Activated CD8-positive, alpha-beta memory T cell treated with anti-CD3 and anti-CD28 coated beads, Interleukin-2, amount 10 ng/mL, durations not matched to agents 7 days and 5 days (primary cell): ENCODE results near the gene LRP1B. TPM values are rescaled to one million over a fixed set of nuclear protein-coding genes. Genes with fewer than 3 reads are reported as not detected.
A peak's percentile ranks its signal among the peaks of the same experiment; 100 is the strongest.

Experiments used
- ATAC-seq: fragments of 150-1000 bp; cut with Tn5 transposase; one replicate; pipeline ENCODE4 v1.10.0; 2021; ENCODE audit warnings: moderate library complexity
- CTCF ChIA-PET: fragments of 350-600 bp; sonication (Branson Sonifier 250); formaldehyde crosslinking; loops from one replicate; lab custom pipeline; 2021; ENCODE audit warnings: antibody characterized with exemption; lab: Charles Lee
- DNase-seq: peaks from one replicate; pipeline ENCODE4 v3.0.0-alpha.2; 2020
- H3K27ac Mint-ChIP-seq: one replicate; pipeline ENCODE4 v1.8.0; 2021; ENCODE audit warnings: mild to moderate bottlenecking, mixed read lengths
- H3K27me3 Mint-ChIP-seq: one replicate; pipeline ENCODE4 v1.8.0; 2021; ENCODE audit warnings: mixed read lengths
- H3K36me3 Mint-ChIP-seq: one replicate; pipeline ENCODE4 v1.8.0; 2021; ENCODE audit warnings: mild to moderate bottlenecking, mixed read lengths
- H3K4me1 Mint-ChIP-seq: one replicate; pipeline ENCODE4 v1.8.0; 2021; ENCODE audit warnings: mixed read lengths
- H3K4me3 Mint-ChIP-seq: one replicate; pipeline ENCODE4 v1.8.0; 2021; ENCODE audit warnings: mild to moderate bottlenecking, moderate library complexity, mixed read lengths
- H3K9me3 Mint-ChIP-seq: one replicate; pipeline ENCODE4 v1.8.0; 2022; ENCODE audit warnings: low read depth, mixed read lengths
- total RNA-seq, 2 experiments: library from RNA; stranded (reverse); gene quantifications; one replicate each; pipeline ENCODE4 v1.2.3, GENCODE V29; 2021

Gene LRP1B
- total RNA-seq = not detected

DNA sequence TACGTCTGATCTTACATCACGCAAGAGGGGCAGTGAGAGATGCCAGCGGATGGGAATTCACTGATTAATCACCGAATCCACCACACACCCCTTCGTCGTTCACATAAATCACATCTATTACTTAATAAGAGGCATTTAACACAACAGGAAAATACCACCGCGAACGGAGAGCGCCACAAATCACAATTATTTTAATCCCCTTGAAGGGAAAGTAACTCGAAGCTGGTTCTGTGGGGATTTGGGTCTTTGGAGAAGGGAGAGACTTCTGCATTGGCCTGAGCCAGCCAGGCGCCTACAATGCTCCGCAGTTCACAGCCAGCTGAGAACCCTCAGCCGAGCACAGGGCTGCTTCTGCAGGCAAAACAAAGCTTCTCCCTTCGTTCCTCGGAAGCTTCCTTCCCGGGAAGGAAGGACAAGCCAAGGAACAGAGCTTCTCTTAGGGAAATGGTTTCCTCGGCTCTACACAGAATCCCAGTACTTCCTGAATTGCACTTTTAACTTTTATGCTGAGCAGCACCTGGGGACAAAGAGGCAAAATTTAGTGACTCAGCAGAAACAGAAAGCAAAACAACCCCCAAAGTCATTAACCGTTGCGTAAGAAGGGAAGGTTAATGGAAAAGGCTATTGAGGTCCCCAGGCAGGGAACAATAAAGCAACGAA lies at the start of gene LRP1B:
Gene LRP1B, minus strand, starts transcription at position 7 of the 660 bp plus-strand sequence. CDS start 287 bp downstream, outside the sequence.
- H3K36me3 Mint-ChIP-seq = no peaks in the 10 kb centered on the region
- H3K27ac Mint-ChIP-seq = no peak within 1 kb of the TSS
- no peaks in the 10 kb centered on the region for H3K9me3 Mint-ChIP-seq
- H3K27me3 Mint-ChIP-seq = peaks cover 28% of the 10 kb centered on the region
- H3K4me3 Mint-ChIP-seq = peak within 1 kb of the TSS; percentile 52
- CTCF ChIA-PET = no interaction called here
- H3K4me1 Mint-ChIP-seq = peaks cover 13% of the 10 kb centered on the region
- DNase-seq = no peak
- no peak for ATAC-seq

DNA sequence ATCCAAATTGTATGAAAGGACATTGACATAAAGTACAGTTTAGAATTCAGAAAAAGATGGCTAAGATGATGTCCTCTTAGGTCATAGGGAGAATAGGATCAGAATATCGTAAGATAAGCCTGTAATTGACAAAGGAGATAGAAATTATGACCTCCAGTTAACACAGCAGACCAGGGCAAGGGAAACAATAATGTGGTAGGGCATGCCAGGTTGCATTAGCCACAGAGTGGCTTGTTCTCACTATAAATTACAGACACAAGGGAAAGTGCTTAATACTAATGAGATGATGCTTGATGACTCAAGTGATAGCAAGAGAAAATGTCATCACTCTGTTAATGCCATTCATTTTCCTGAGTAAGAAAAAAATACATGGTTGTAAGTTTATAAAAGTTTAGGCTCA lies 48.9 kb upstream of the LRP1B start:
- Mint-ChIP-seq H3K36me3 (peaks cover 1% of the 10 kb centered on the region), H3K27me3 (no peaks in the 10 kb centered on the region), H3K27ac (no peak overlapping the region), H3K4me1 (no peaks in the 10 kb centered on the region), H3K4me3 (no peak overlapping the region), H3K9me3 (peaks cover 6% of the 10 kb centered on the region)
- DNase-seq (no peak), ATAC-seq (no peak)
- CTCF ChIA-PET = no interaction called here

DNA sequence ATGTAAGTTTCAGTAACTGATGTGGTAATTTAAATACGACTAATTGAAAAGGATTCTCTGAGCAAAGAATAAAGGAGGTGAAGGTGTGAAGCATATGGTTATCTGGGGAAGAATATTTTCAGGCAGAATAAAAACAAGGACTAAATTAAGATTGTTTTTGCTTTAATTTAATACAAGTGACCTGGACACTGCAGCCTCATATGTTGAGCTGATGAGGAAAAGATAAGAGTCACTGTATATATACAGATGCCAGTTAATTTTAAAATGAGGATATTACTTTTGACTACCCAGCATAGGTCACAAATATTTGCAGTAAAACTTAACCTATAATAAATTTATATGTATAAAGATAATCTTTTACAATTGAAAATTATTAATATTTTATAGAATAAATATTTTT lies 47.8 kb upstream of the LRP1B start:
- no peak for DNase-seq
- Mint-ChIP-seq H3K36me3 (peaks cover 1% of the 10 kb centered on the region), H3K27ac (no peak overlapping the region), H3K4me1 (no peaks in the 10 kb centered on the region), H3K9me3 (peaks cover 6% of the 10 kb centered on the region), H3K4me3 (no peak overlapping the region), H3K27me3 (no peaks in the 10 kb centered on the region)
- no peak for ATAC-seq
- CTCF ChIA-PET = no interaction called here

DNA sequence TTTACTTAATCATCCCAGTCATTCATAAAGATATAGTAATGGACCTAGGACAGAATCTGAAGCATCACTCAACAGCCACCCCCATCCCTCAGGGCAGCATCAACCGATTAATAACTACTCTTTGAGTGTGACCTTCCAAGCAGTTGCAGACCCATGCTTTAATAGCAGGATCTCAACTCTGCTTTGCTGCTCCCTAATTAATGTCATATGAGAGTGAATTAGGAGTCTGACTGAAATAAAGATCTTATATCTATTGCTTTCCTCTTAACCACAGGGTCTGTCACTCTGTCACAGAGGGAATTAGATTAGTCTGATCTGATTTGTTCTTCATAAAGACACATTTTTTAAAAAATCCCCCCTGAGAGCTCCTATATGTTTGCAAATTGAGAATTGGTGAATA lies 46.1 kb upstream of the LRP1B start:
- Mint-ChIP-seq H3K27ac (no peak overlapping the region), H3K27me3 (no peaks in the 10 kb centered on the region), H3K9me3 (peaks cover 3% of the 10 kb centered on the region), H3K36me3 (no peaks in the 10 kb centered on the region), H3K4me3 (no peak overlapping the region), H3K4me1 (no peaks in the 10 kb centered on the region)
- no peak for DNase-seq
- ATAC-seq = no peak
- CTCF ChIA-PET = no interaction called here

DNA sequence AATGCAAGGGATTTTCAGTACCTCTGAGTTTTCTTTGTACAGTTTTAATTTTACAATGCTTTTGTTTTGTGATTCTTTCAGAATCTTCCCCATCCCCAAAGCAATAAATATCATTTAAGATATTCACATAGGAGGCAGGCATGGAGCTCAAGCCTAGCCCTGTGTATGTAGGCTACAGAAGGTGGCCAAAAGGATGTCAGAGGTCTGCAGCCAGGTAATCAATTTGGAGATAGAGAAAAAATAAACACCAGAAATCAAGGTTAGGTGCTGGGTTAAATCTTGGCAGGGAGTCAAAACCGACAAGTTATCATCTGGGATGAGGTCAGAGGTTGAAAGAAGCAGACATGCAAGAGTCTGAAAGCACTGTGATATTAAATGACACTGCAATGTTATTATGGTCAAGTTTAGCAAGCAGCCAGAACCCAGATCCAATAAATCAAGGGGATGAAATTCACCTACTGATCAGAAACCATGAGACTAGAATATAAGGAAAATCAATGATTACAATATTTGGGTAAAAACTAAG lies 45.1 kb upstream of the LRP1B start:
- Mint-ChIP-seq H3K9me3 (peaks cover 3% of the 10 kb centered on the region), H3K36me3 (no peaks in the 10 kb centered on the region), H3K4me1 (no peaks in the 10 kb centered on the region), H3K4me3 (no peak overlapping the region), H3K27me3 (no peaks in the 10 kb centered on the region), H3K27ac (no peak overlapping the region)
- CTCF ChIA-PET = no interaction called here
- DNase-seq (no peak), ATAC-seq (no peak)

DNA sequence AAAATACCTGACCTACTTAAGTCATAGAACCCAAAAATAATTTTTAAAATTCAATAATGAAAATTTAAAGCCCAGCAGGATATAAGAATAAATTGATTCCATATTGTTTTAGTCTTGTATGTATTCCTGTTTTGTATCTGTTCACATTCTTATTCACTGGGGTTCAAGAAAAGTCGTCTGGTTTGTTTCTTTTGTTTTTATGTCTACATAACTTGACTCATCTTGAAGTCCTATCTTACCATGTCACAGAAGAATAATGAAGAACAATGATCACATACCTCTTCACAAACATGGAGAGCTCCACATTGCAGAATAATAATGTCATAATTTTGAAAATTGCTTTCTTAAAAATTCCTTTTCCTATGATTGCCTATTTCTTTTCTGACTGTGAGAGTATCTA lies 43.4 kb upstream of the LRP1B start:
- H3K9me3 Mint-ChIP-seq = no peaks in the 10 kb centered on the region

DNA sequence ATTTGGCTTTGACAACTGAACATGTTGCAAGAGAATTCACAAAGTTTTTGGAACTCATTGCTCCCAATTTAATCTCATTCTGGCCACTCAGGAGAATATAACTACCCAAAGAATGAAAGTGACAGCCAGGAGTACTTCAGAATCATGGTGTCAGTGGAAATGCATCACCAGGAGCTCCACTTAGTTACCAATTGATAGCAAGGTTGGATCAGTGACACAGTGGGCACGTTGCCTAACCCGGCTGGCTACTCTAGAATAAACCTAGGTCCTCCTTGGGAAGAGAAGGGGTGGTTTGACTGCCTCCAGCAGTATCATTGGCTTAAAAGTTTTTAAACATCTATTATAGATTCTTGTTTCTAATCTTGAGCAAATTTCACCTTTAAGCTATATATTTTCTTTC lies 40.0 kb upstream of the LRP1B start:
- H3K4me1 Mint-ChIP-seq = no peaks in the 10 kb centered on the region
- no peak overlapping the region for H3K4me3 Mint-ChIP-seq
- CTCF ChIA-PET = no interaction called here
- no peak overlapping the region for H3K27ac Mint-ChIP-seq
- no peaks in the 10 kb centered on the region for H3K36me3 Mint-ChIP-seq
- ATAC-seq = no peak
- H3K9me3 Mint-ChIP-seq = no peaks in the 10 kb centered on the region
- no peaks in the 10 kb centered on the region for H3K27me3 Mint-ChIP-seq
- no peak for DNase-seq

More for the DNA sequence above, 43.4 kb upstream of the LRP1B start:
- Mint-ChIP-seq H3K4me1 (no peaks in the 10 kb centered on the region), H3K36me3 (no peaks in the 10 kb centered on the region), H3K27me3 (no peaks in the 10 kb centered on the region), H3K27ac (no peak overlapping the region), H3K4me3 (no peak overlapping the region)
- ATAC-seq (no peak), DNase-seq (no peak)
- CTCF ChIA-PET = no interaction called here

DNA sequence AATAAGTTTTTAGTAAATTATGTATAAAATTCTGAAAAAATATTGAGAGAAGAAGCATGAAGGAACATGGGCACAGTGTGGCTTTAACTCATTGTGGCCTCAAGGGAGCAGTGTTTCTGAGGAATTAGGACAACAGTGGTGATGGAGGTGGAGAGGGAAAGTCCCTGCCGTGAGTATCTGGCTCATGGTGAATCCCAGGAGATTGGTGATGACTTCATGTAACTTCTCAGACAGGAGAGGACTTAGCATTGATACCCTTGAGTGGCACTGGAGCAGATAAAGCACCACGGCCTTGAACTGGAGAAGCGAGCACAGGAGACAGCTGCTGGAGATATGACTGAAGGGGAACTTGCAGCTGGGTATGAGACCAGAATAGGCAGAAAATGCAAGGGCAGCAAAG lies 35.0 kb upstream of the LRP1B start:
- no peak overlapping the region for H3K27ac Mint-ChIP-seq
- no peaks in the 10 kb centered on the region for H3K4me1 Mint-ChIP-seq
- DNase-seq = no peak
- no peaks in the 10 kb centered on the region for H3K27me3 Mint-ChIP-seq
- no peak overlapping the region for H3K4me3 Mint-ChIP-seq
- CTCF ChIA-PET = no interaction called here
- no peaks in the 10 kb centered on the region for H3K9me3 Mint-ChIP-seq
- H3K36me3 Mint-ChIP-seq = no peaks in the 10 kb centered on the region
- no peak for ATAC-seq

DNA sequence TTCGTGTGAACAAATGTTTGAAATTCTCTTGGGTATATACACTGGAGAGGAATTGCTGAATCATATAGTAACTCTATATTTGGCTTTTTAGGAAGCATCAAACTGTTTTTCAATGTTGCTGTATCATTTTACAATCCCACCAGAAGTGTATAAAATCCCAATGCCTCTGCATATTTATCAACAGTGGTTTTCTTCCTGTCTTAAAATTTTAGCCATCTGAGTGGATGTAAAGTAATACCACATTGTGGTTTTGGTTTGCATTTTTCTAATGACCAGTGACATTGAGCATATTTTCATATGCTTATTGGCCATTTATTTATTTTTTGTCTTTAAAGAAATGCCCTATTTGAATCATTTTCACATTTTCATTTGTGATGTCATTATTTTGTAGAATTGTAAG lies 22.8 kb upstream of the LRP1B start:
- ATAC-seq (no peak), DNase-seq (no peak)
- H3K27ac Mint-ChIP-seq = no peak overlapping the region
- H3K4me3 Mint-ChIP-seq = no peak overlapping the region
- no peaks in the 10 kb centered on the region for H3K27me3 Mint-ChIP-seq
- H3K9me3 Mint-ChIP-seq = peaks cover 5% of the 10 kb centered on the region
- H3K4me1 Mint-ChIP-seq = no peaks in the 10 kb centered on the region
- H3K36me3 Mint-ChIP-seq = no peaks in the 10 kb centered on the region
- CTCF ChIA-PET = no interaction called here

DNA sequence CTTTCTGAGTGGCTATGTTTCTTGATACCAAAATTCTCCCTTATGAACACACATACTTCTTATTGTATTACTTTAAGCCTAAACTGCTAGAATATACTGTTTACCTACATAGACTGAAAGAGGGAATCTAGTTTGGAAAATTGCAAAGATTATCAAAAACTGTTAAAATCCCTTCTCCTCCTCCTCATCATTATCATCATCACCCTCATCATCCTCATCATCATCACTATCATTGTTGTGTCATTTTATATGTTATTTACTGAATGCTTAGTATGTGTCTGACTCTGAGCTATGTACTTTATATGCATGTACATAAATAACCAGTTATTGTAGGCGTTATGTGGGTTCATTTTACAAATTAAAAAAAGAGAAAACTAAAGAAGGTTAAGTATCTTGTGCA lies 19.6 kb upstream of the LRP1B start:
- H3K36me3 Mint-ChIP-seq = no peaks in the 10 kb centered on the region
- ATAC-seq = no peak
- CTCF ChIA-PET = no interaction called here
- DNase-seq = no peak
- no peak overlapping the region for H3K27ac Mint-ChIP-seq
- H3K4me1 Mint-ChIP-seq = no peaks in the 10 kb centered on the region
- H3K27me3 Mint-ChIP-seq = no peaks in the 10 kb centered on the region
- H3K4me3 Mint-ChIP-seq = no peak overlapping the region
- H3K9me3 Mint-ChIP-seq = peaks cover 5% of the 10 kb centered on the region

DNA sequence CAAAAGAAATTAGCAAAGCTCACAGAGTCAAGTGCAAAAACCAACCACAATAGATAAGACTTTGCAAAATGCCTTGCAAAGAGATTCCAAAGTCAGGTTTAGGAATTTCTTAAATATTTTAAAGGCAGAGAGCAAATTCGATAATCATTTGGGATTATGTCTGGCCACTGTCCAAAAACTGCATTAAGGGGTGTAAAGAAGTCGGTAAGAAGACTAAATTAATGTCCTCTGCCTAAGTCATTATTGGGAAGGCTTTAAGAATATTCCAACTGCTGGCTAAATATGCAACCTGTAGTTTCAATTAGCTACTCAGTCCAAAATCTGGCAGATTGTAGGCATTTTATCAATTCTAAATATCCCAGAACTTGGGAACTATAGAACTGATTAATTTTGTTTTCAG lies 13.7 kb upstream of the LRP1B start:
- H3K4me1 Mint-ChIP-seq = no peaks in the 10 kb centered on the region
- no peak overlapping the region for H3K27ac Mint-ChIP-seq
- CTCF ChIA-PET = no interaction called here
- no peak for ATAC-seq
- H3K9me3 Mint-ChIP-seq = peaks cover 2% of the 10 kb centered on the region
- H3K4me3 Mint-ChIP-seq = no peak overlapping the region
- DNase-seq = no peak
- H3K27me3 Mint-ChIP-seq = no peaks in the 10 kb centered on the region
- H3K36me3 Mint-ChIP-seq = no peaks in the 10 kb centered on the region

DNA sequence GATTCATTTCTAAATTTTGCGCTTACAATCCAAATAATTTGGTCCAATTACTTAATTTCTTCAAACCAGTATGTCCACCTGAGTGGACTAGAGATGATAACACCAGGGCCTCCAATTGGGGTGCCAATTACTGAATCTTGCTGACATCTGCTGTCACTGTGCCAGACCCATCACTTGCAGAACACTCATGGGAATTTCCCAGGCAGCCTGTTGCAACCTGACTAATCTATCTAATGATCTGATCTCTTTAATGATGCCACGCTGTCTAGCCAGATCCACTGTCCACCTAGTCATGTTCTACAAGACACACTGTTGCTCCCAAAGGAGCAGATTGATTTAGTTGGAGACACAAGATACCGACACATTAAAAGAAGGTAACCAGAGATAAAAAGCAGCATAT lies 11.8 kb upstream of the LRP1B start:
- Mint-ChIP-seq H3K36me3 (no peaks in the 10 kb centered on the region), H3K27ac (no peak overlapping the region), H3K4me3 (no peak overlapping the region), H3K9me3 (no peaks in the 10 kb centered on the region), H3K4me1 (no peaks in the 10 kb centered on the region), H3K27me3 (no peaks in the 10 kb centered on the region)
- CTCF ChIA-PET = no interaction called here
- ATAC-seq (no peak), DNase-seq (no peak)

DNA sequence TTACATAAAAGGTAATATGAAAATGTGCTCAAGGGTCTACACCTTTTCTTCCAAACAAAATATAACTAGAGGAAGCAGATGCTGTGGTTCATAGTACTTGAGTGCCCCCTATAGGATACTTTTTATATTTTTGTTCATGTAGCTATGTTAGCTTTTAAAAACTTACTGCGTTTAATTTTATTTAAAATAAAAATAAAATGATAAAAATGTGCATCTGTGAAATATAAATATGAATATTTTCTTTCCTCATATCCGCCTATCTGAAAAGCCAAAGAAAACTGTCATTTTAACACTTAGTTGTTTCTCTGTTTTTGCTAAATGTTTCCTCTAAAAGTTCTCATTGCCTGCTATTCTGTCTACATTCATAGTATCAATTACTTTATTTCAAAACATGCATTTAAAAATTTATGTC lies 9.6 kb upstream of the LRP1B start:
- Mint-ChIP-seq H3K4me3 (no peak overlapping the region), H3K4me1 (no peaks in the 10 kb centered on the region), H3K9me3 (no peaks in the 10 kb centered on the region), H3K27ac (no peak overlapping the region), H3K36me3 (no peaks in the 10 kb centered on the region), H3K27me3 (no peaks in the 10 kb centered on the region)
- no peak for DNase-seq
- CTCF ChIA-PET = interaction anchor here (1.2 kb wide), 1 partner anchor 216 kb away, joined by 3 read pairs; no protein-coding TSS in a partner anchor
- ATAC-seq = no peak

DNA sequence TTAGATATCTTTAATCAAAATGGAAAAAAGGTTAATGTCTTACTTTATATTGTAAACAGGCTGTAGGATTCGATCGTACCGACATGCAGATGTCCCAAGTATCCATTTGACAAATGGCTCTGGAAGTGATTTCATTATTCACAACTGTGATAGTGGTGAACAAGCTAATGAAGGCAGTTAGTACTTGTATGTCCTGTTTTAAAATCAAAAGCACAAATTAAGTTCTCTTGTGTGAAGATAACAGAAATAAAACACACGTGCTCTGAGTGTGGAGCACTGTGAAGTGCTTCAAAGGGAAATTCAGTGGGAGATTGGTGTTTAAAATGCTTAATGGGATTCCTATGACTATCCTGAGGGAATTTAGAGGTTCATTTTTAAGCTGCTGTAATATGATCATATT lies 8.6 kb upstream of the LRP1B start:
- H3K36me3 Mint-ChIP-seq = no peaks in the 10 kb centered on the region
- DNase-seq = no peak
- H3K27ac Mint-ChIP-seq = no peak overlapping the region
- H3K27me3 Mint-ChIP-seq = no peaks in the 10 kb centered on the region
- CTCF ChIA-PET = no interaction called here
- no peak overlapping the region for H3K4me3 Mint-ChIP-seq
- ATAC-seq = no peak
- H3K4me1 Mint-ChIP-seq = no peaks in the 10 kb centered on the region
- H3K9me3 Mint-ChIP-seq = no peaks in the 10 kb centered on the region
